Measurements from ENCODE around the gene ZNF230. TPM values are rescaled to one million over a fixed set of nuclear protein-coding genes. Genes with fewer than 3 reads are reported as not detected.

The ZNF230 gene
- total and polyA plus RNA-seq, 2 donors (not counting 3 experiments of a cell fraction or from before 2014, with no cell fraction given) = 1.4 to 2.9 TPM

DNA sequence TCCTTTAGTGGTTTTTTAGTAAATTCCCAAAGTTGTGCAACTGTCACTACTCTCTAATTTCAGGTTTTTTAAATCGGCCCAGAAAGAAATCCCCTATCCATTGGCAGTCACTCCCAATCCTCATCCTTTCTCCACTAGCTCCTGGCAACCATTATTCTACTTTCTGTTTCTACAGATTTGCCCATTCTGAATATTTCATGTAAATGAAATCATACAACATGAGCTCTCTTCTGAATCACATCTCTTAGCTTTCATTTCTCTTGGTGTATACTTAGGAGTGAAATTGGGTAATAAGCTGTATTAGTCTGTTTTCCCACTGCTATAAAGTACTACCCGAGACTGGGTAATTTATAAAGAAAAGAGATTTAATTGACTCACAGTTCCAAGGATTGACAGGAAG, 39.4 kb downstream of the ZNF230 start:
- no peak overlapping the region for H3K4me3 ChIP-seq (replicated peaks in 1 of 3; ENCODE audit: insufficient read depth in 1 of 3, low read depth in 1 of 3, low read length in 3 of 3)
- peaks cover 0 to 4% of the 10 kb centered on the region in 2 experiments for H3K27me3 ChIP-seq (ENCODE audit: control insufficient read depth in 2 of 2, insufficient read depth in 2 of 2, low read length in 2 of 2)
- dilution Hi-C loops (cut with MboI; ENCODE audit: extremely low pct_ligation_motif_present, low sequenced_read_pairs) = no loop called here
- H3K79me2 ChIP-seq (ENCODE audit: control insufficient read depth, insufficient read depth, low read length) = no peaks in the 10 kb centered on the region
- H4K20me1 ChIP-seq (replicated peaks; ENCODE audit: control insufficient read depth, extremely low read depth, insufficient read depth, low read length) = no peaks in the 10 kb centered on the region
- no peak for TF ChIP-seq POLR2AphosphoS5 (IDR thresholded peaks at IDR 0.05; ENCODE audit: insufficient read depth, low read depth, low read length)
- no peak for TF ChIP-seq GATA2 (IDR thresholded peaks at IDR 0.05; ENCODE audit: insufficient read depth, insufficient read length, low read depth, low read length)
- TF ChIP-seq JUN (IDR thresholded peaks at IDR 0.05; ENCODE audit: borderline replicate concordance, insufficient read depth, insufficient read length, low read depth) = no peak
- TF ChIP-seq EZH2 (IDR thresholded peaks at IDR 0.05; ENCODE audit: borderline replicate concordance, low read depth, low read length, severe bottlenecking) = no peak
- no peak for TF ChIP-seq POLR2A (IDR thresholded peaks at IDR 0.05; ENCODE audit: low read depth, low read length)
- TF ChIP-seq MYC (IDR thresholded peaks at IDR 0.05; ENCODE audit: low read depth, low read length) = no peak
- TF ChIP-seq, protein P1, sequence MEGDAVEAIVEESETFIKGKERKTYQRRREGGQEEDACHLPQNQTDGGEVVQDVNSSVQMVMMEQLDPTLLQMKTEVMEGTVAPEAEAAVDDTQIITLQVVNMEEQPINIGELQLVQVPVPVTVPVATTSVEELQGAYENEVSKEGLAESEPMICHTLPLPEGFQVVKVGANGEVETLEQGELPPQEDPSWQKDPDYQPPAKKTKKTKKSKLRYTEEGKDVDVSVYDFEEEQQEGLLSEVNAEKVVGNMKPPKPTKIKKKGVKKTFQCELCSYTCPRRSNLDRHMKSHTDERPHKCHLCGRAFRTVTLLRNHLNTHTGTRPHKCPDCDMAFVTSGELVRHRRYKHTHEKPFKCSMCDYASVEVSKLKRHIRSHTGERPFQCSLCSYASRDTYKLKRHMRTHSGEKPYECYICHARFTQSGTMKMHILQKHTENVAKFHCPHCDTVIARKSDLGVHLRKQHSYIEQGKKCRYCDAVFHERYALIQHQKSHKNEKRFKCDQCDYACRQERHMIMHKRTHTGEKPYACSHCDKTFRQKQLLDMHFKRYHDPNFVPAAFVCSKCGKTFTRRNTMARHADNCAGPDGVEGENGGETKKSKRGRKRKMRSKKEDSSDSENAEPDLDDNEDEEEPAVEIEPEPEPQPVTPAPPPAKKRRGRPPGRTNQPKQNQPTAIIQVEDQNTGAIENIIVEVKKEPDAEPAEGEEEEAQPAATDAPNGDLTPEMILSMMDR (IDR thresholded peaks at IDR 0.05; ENCODE audit: extremely low read depth in 1 of 2, insufficient read depth in 1 of 2, low read depth in 1 of 2, low read length in 2 of 2) = no peak
- TF ChIP-seq, protein P2, sequence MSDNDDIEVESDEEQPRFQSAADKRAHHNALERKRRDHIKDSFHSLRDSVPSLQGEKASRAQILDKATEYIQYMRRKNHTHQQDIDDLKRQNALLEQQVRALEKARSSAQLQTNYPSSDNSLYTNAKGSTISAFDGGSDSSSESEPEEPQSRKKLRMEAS (IDR thresholded peaks at IDR 0.05; ENCODE audit: insufficient read depth, insufficient read length) = no peak
- TF ChIP-seq FOS (IDR thresholded peaks at IDR 0.05; ENCODE audit: borderline replicate concordance, insufficient read depth, low read length) = no peak
- no peak overlapping the region for H3K27ac ChIP-seq (ENCODE audit: insufficient read depth, low read depth, low read length)
- no peaks in the 10 kb centered on the region for H3K9me3 ChIP-seq (replicated peaks; ENCODE audit: control insufficient read depth, insufficient read depth, low read length)
- H3K36me3 ChIP-seq (ENCODE audit: control insufficient read depth in 2 of 2, extremely low read depth in 1 of 2, insufficient read depth in 2 of 2, low read length in 2 of 2) = no peaks in the 10 kb centered on the region
- H3K9ac ChIP-seq (replicated peaks; ENCODE audit: extremely low read depth, insufficient read depth, low read length) = no peak overlapping the region
- H3K4me1 ChIP-seq (ENCODE audit: control insufficient read depth, extremely low read depth, insufficient read depth, low read length) = no peaks in the 10 kb centered on the region
- H2AFZ ChIP-seq (ENCODE audit: low read depth, low read length) = no peak overlapping the region
- BruUV-seq (replicated peaks) = no TSS peak
- intact Hi-C loops (cut with micrococcal nuclease) = no loop called here
- FAIRE-seq (no peak), DNase-seq (ENCODE audit: low read depth, low spot score) (no peak)
- no peaks in the 10 kb centered on the region for H3K9me1 ChIP-seq (replicated peaks; ENCODE audit: control insufficient read depth, extremely low read depth, insufficient read depth, low read length)
- H3K4me2 ChIP-seq (ENCODE audit: insufficient read depth, low read length) = no peak overlapping the region
- POLR2A ChIA-PET = no interaction called here
- CTCF ChIA-PET = no interaction called here

All from endothelial cell of umbilical vein (primary cell).